B cell (primary cell): ENCODE results near the gene HOXD12.

ENCODE experiments used
- CTCF ChIP-seq: fragments of 200-600 bp; IDR thresholded peaks from one replicate; pipeline ENCODE4 v1.8.0; 2022; ENCODE audit warnings: antibody characterized with exemption, mild to moderate bottlenecking
- EZH2 ChIP-seq: IDR thresholded peaks from 2 replicates; pipeline ENCODE4 v1.6.1; 2012; ENCODE audit warnings: borderline replicate concordance, low read depth, mild to moderate bottlenecking, moderate library complexity, low read length; ENCODE audit not compliant: insufficient read depth, poor library complexity, severe bottlenecking

DNA sequence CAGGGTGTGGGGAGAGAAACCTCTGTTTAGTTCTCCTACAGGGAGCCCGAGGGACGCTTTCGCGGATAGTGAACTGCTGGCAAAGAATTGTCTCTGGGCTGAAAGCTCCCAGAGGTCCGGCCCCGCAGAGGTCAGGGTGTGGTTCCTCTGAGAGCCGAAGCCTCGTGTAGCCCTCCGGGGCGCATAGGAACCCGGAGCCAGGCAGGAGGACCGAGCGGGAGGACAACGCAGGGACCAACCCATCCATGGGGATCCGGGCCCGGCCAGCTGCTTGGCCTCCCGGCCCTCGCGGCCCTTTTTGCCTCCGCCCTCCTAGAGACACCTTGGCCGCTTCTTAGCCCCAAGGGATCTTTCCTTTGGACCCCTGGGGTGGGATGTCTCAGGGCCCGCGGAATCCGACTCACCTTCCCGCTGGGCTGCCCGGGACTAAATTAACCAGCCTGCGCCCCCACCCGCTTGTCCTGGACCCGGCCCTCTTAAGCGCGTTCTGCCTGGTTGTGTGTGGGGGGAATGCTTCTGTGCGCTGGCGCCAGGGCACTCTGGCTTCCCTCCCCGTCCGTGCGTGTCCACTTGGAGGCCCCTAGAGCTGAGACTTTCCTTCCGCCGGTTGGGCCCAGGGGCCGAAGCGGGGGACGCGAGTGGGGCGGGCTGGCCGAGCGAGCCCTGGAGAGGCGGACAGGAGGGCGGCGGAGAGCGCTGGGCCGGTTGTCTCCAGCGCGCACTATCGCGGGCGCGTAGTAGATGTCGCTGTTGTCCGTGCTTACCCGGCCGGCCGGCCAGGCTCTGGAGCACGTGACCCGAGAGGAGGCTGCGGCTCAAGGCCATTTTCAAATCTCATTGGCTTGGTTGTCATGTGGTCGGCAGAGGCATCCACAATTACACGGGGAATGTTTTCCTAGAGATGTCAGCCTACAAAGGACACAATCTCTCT, 16.6 kb downstream of the HOXD12 start, which contains the start of gene HOXD10:
- no peak for TF ChIP-seq EZH2
- no peak for TF ChIP-seq CTCF
